ENCODE data around the gene CSTF1.

CSTF1 gene

GRCh38 chr20:56426026-56426425 is 33.6 kb downstream of the CSTF1 start:
- Histone ChIP-seq H3K4ac (ENCODE audit: low read length) (no peak overlapping the region), H2BK15ac (ENCODE audit: low read length) (no peak overlapping the region), H2BK120ac (ENCODE audit: low read depth, low read length) (no peak overlapping the region), H3K27ac (replicated peaks; ENCODE audit: low read length) (no peak overlapping the region), H3K4me3 (ENCODE audit: low read length in 2 of 2) (no peak overlapping the region), H4K8ac (ENCODE audit: low read depth, low read length) (no peak overlapping the region), H3K79me1 (ENCODE audit: low read depth, low read length) (no peaks in the 10 kb centered on the region), H3K18ac (ENCODE audit: low read length) (no peak overlapping the region), H3K4me2 (ENCODE audit: insufficient read depth, low read length, poor library complexity, severe bottlenecking) (no peak overlapping the region), H3K23ac (ENCODE audit: low read depth, low read length, poor library complexity) (no peak overlapping the region), H3K36me3 (replicated peaks in 1 of 2; ENCODE audit: control insufficient read depth in 2 of 2, insufficient read depth in 2 of 2, low read length in 2 of 2) (no peaks in the 10 kb centered on the region), H2BK12ac (ENCODE audit: low read length) (no peak overlapping the region), H3K27me3 (ENCODE audit: control insufficient read depth in 3 of 3, insufficient read depth in 3 of 3, low read depth in 1 of 3, low read length in 3 of 3) (no peaks in the 10 kb centered on the region), H3K14ac (ENCODE audit: low read length) (no peak overlapping the region), H2AK5ac (ENCODE audit: low read depth, low read length) (no peak overlapping the region), H2BK5ac (ENCODE audit: low read length) (no peak overlapping the region), H3K4me1 (ENCODE audit: control insufficient read depth in 2 of 2, insufficient read depth in 1 of 2, low read depth in 1 of 2, low read length in 2 of 2) (peaks cover 0 to 11% of the 10 kb centered on the region in 2 donors), H2AFZ (ENCODE audit: low read length) (no peak overlapping the region), H3K9ac (ENCODE audit: low read depth, low read length, poor library complexity) (no peak overlapping the region), H4K91ac (ENCODE audit: low read depth, low read length, poor library complexity) (no peak overlapping the region), H3K9me3 (replicated peaks in 1 of 2; ENCODE audit: control insufficient read depth in 2 of 2, insufficient read depth in 1 of 2, low read depth in 1 of 2, low read length in 2 of 2) (no peaks in the 10 kb centered on the region)
- DNase-seq (ENCODE audit: low spot score) = no peak
- no CpG with 5 or more reads among the region's 9 CpGs for WGBS, 2 donors (ENCODE audit: extremely low coverage in 2 of 2, insufficient read length in 2 of 2, insufficient replicate concordance in 1 of 2)

DNA sequence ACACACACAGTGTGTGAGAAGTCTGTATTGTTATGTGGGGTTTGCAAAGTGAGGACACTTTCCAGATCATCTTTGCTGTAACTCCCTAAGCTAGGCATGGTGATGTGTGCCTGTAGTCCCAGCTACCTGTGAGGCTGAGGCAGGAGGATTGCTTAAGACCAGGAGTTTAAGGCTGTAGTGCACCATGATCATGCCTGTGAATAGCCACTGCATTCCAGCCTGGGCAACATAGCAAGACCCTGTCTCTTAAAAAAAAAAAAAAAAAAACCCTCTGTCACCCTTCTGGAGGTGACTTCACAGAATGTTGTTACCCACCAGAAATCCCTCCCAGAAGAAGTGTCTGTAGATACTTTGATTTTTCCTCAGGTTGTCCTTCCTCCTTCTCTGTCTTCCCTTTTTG is 34.5 kb downstream of the CSTF1 start:
- no peak overlapping the region for H2AK5ac ChIP-seq (ENCODE audit: low read depth, low read length)
- H2BK15ac ChIP-seq (ENCODE audit: low read length) = no peak overlapping the region
- no peak overlapping the region for H2BK120ac ChIP-seq (ENCODE audit: low read depth, low read length)
- H3K36me3 ChIP-seq (replicated peaks in 1 of 2; ENCODE audit: control insufficient read depth in 2 of 2, insufficient read depth in 2 of 2, low read length in 2 of 2) = no peaks in the 10 kb centered on the region
- no peak overlapping the region for H3K4me3 ChIP-seq (ENCODE audit: low read length in 2 of 2)
- H3K9ac ChIP-seq (ENCODE audit: low read depth, low read length, poor library complexity) = no peak overlapping the region
- peaks cover 0 to 10% of the 10 kb centered on the region in 2 donors for H3K4me1 ChIP-seq (ENCODE audit: control insufficient read depth in 2 of 2, insufficient read depth in 1 of 2, low read depth in 1 of 2, low read length in 2 of 2)
- H3K4me2 ChIP-seq (ENCODE audit: insufficient read depth, low read length, poor library complexity, severe bottlenecking) = no peak overlapping the region
- no peaks in the 10 kb centered on the region for H3K9me3 ChIP-seq (replicated peaks in 1 of 2; ENCODE audit: control insufficient read depth in 2 of 2, insufficient read depth in 1 of 2, low read depth in 1 of 2, low read length in 2 of 2)
- H3K14ac ChIP-seq (ENCODE audit: low read length) = no peak overlapping the region
- no peaks in the 10 kb centered on the region for H3K27me3 ChIP-seq (ENCODE audit: control insufficient read depth in 3 of 3, insufficient read depth in 3 of 3, low read depth in 1 of 3, low read length in 3 of 3)
- H2AFZ ChIP-seq (ENCODE audit: low read length) = no peak overlapping the region
- H3K4ac ChIP-seq (ENCODE audit: low read length) = no peak overlapping the region
- no peak overlapping the region for H2BK5ac ChIP-seq (ENCODE audit: low read length)
- H3K27ac ChIP-seq (replicated peaks; ENCODE audit: low read length) = no peak overlapping the region
- no peak overlapping the region for H4K8ac ChIP-seq (ENCODE audit: low read depth, low read length)
- no peak overlapping the region for H3K18ac ChIP-seq (ENCODE audit: low read length)
- no peak overlapping the region for H2BK12ac ChIP-seq (ENCODE audit: low read length)
- H4K91ac ChIP-seq (ENCODE audit: low read depth, low read length, poor library complexity) = no peak overlapping the region
- no peak overlapping the region for H3K23ac ChIP-seq (ENCODE audit: low read depth, low read length, poor library complexity)
- no peak for DNase-seq (ENCODE audit: low spot score)
- H3K79me1 ChIP-seq (ENCODE audit: low read depth, low read length) = no peaks in the 10 kb centered on the region

DNA sequence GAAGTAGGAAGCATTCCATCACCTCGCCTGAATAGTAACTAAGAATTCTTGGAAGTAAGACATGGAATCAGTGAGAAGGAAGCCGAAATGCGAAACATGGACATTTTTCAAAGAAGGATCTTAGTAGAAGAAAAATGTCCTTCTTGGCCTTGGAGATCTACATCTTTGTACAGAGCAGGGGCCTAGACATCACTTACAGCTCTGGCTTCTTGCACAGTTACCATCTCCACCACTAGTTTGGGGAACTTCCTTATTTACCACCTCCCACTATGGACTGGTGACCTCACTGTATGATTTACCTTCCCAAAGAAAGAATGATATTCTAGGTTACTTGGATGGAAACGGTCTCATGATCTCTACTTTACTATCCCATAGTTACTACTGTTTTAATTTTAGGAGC is 35.4 kb downstream of the CSTF1 start:
- no peak overlapping the region for H2AFZ ChIP-seq (ENCODE audit: low read length)
- H3K23ac ChIP-seq (ENCODE audit: low read depth, low read length, poor library complexity) = no peak overlapping the region
- H3K79me1 ChIP-seq (ENCODE audit: low read depth, low read length) = no peaks in the 10 kb centered on the region
- no peak overlapping the region for H3K4me3 ChIP-seq (ENCODE audit: low read length in 2 of 2)
- H3K18ac ChIP-seq (ENCODE audit: low read length) = no peak overlapping the region
- no peaks in the 10 kb centered on the region for H3K27me3 ChIP-seq (ENCODE audit: control insufficient read depth in 3 of 3, insufficient read depth in 3 of 3, low read depth in 1 of 3, low read length in 3 of 3)
- DNase-seq (ENCODE audit: low spot score) = no peak
- no peak overlapping the region for H4K91ac ChIP-seq (ENCODE audit: low read depth, low read length, poor library complexity)
- no peak overlapping the region for H2BK120ac ChIP-seq (ENCODE audit: low read depth, low read length)
- no peak overlapping the region for H3K14ac ChIP-seq (ENCODE audit: low read length)
- H2BK12ac ChIP-seq (ENCODE audit: low read length) = no peak overlapping the region
- no peak overlapping the region for H3K27ac ChIP-seq (replicated peaks; ENCODE audit: low read length)
- H3K4me2 ChIP-seq (ENCODE audit: insufficient read depth, low read length, poor library complexity, severe bottlenecking) = no peak overlapping the region
- H2BK15ac ChIP-seq (ENCODE audit: low read length) = no peak overlapping the region
- H3K9ac ChIP-seq (ENCODE audit: low read depth, low read length, poor library complexity) = no peak overlapping the region
- H2AK5ac ChIP-seq (ENCODE audit: low read depth, low read length) = no peak overlapping the region
- no peak overlapping the region for H3K4ac ChIP-seq (ENCODE audit: low read length)
- no peaks in the 10 kb centered on the region for H3K9me3 ChIP-seq (replicated peaks in 1 of 2; ENCODE audit: control insufficient read depth in 2 of 2, insufficient read depth in 1 of 2, low read depth in 1 of 2, low read length in 2 of 2)
- H4K8ac ChIP-seq (ENCODE audit: low read depth, low read length) = no peak overlapping the region
- no peaks in the 10 kb centered on the region for H3K36me3 ChIP-seq (replicated peaks in 1 of 2; ENCODE audit: control insufficient read depth in 2 of 2, insufficient read depth in 2 of 2, low read length in 2 of 2)
- H3K4me1 ChIP-seq (ENCODE audit: control insufficient read depth in 2 of 2, insufficient read depth in 1 of 2, low read depth in 1 of 2, low read length in 2 of 2) = peaks cover 0 to 2% of the 10 kb centered on the region in 2 donors
- no peak overlapping the region for H2BK5ac ChIP-seq (ENCODE audit: low read length)
- no CpG with 5 or more reads among the region's 4 CpGs for WGBS, 2 donors (ENCODE audit: extremely low coverage in 2 of 2, insufficient read length in 2 of 2, insufficient replicate concordance in 1 of 2)

GRCh38 chr20:56428410-56428809 is 36.0 kb downstream of the CSTF1 start:
- Histone ChIP-seq H3K14ac (ENCODE audit: low read length) (no peak overlapping the region), H2BK12ac (ENCODE audit: low read length) (no peak overlapping the region), H3K4me3 (ENCODE audit: low read length in 2 of 2) (no peak overlapping the region), H4K91ac (ENCODE audit: low read depth, low read length, poor library complexity) (no peak overlapping the region), H2BK120ac (ENCODE audit: low read depth, low read length) (no peak overlapping the region), H3K23ac (ENCODE audit: low read depth, low read length, poor library complexity) (no peak overlapping the region), H4K8ac (ENCODE audit: low read depth, low read length) (no peak overlapping the region), H3K79me1 (ENCODE audit: low read depth, low read length) (no peaks in the 10 kb centered on the region), H3K27ac (replicated peaks; ENCODE audit: low read length) (no peak overlapping the region), H3K27me3 (ENCODE audit: control insufficient read depth in 3 of 3, insufficient read depth in 3 of 3, low read depth in 1 of 3, low read length in 3 of 3) (no peaks in the 10 kb centered on the region), H2AK5ac (ENCODE audit: low read depth, low read length) (no peak overlapping the region), H3K9ac (ENCODE audit: low read depth, low read length, poor library complexity) (no peak overlapping the region), H3K18ac (ENCODE audit: low read length) (no peak overlapping the region), H3K4ac (ENCODE audit: low read length) (no peak overlapping the region), H3K4me1 (ENCODE audit: control insufficient read depth in 2 of 2, insufficient read depth in 1 of 2, low read depth in 1 of 2, low read length in 2 of 2) (no peaks in the 10 kb centered on the region), H2BK15ac (ENCODE audit: low read length) (no peak overlapping the region), H3K36me3 (replicated peaks in 1 of 2; ENCODE audit: control insufficient read depth in 2 of 2, insufficient read depth in 2 of 2, low read length in 2 of 2) (no peaks in the 10 kb centered on the region), H3K9me3 (replicated peaks in 1 of 2; ENCODE audit: control insufficient read depth in 2 of 2, insufficient read depth in 1 of 2, low read depth in 1 of 2, low read length in 2 of 2) (no peaks in the 10 kb centered on the region), H3K4me2 (ENCODE audit: insufficient read depth, low read length, poor library complexity, severe bottlenecking) (no peak overlapping the region), H2BK5ac (ENCODE audit: low read length) (no peak overlapping the region), H2AFZ (ENCODE audit: low read length) (no peak overlapping the region)
- WGBS, 2 donors (ENCODE audit: extremely low coverage in 2 of 2, insufficient read length in 2 of 2, insufficient replicate concordance in 1 of 2) = no CpG with 5 or more reads among the region's 5 CpGs
- DNase-seq (ENCODE audit: low spot score) = no peak

Measured in neuronal stem cell (in vitro differentiated cells).